GM12873 (cell line): Measurements from ENCODE around the gene NCK2.

Experiments used
- TF ChIP-seq, protein P1 (sequence below): IDR thresholded peaks from 2 replicates; pipeline ENCODE4 v1.5.1; 2012; ENCODE audit warnings: low read depth, mild to moderate bottlenecking, moderate library complexity, low read length, control low read depth; ENCODE audit not compliant: insufficient read depth; ENCODE audit errors: missing control alignments

NCK2 gene

GRCh38 chr2:105870858-105871257 is 126.1 kb downstream of the NCK2 start:
- TF ChIP-seq, protein P1, sequence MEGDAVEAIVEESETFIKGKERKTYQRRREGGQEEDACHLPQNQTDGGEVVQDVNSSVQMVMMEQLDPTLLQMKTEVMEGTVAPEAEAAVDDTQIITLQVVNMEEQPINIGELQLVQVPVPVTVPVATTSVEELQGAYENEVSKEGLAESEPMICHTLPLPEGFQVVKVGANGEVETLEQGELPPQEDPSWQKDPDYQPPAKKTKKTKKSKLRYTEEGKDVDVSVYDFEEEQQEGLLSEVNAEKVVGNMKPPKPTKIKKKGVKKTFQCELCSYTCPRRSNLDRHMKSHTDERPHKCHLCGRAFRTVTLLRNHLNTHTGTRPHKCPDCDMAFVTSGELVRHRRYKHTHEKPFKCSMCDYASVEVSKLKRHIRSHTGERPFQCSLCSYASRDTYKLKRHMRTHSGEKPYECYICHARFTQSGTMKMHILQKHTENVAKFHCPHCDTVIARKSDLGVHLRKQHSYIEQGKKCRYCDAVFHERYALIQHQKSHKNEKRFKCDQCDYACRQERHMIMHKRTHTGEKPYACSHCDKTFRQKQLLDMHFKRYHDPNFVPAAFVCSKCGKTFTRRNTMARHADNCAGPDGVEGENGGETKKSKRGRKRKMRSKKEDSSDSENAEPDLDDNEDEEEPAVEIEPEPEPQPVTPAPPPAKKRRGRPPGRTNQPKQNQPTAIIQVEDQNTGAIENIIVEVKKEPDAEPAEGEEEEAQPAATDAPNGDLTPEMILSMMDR = no peak

GRCh38 chr2:105872142-105872728 is 127.5 kb downstream of the NCK2 start:
- TF ChIP-seq, protein P1 = no peak

DNA sequence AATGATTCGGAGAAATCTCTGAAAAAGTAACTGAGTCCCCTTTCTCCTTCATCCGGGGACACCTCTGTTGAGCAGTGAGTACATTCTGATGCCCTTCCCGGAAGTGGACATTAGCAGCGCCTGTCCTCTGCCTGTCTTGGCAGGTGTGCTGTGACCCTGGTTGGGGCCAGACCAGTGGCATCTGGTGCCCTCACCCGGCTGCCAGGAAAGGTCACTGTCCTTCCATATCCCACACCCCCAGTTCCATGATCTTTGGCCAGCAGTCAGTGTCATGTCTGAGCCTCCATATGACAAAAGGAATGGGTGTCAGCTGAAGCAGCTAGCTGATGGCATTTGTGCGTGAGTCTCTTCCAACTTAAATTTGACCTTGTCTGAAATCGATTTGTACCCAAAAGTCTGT is 128.1 kb downstream of the NCK2 start:
- TF ChIP-seq, protein P1 = no peak

DNA sequence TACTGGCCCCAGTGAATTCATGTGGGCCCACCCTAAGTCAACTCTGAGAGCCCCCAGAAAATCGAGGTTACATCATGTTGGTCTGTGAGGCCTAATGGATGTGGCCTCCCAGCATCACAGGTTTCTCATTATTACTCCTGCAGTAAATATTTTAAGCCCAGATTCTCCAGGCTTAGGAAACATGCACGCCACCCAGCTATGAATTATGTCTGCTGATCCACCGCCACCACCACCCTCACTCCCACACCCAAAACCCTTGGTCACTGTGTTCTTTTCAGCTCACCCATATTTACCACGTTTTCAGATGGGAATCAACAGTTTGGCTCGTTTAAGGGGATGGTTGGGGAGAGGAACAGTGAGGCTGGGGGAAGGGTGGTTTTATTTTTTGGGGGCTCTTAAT is 128.6 kb downstream of the NCK2 start:
- TF ChIP-seq, protein P1 = no peak

DNA sequence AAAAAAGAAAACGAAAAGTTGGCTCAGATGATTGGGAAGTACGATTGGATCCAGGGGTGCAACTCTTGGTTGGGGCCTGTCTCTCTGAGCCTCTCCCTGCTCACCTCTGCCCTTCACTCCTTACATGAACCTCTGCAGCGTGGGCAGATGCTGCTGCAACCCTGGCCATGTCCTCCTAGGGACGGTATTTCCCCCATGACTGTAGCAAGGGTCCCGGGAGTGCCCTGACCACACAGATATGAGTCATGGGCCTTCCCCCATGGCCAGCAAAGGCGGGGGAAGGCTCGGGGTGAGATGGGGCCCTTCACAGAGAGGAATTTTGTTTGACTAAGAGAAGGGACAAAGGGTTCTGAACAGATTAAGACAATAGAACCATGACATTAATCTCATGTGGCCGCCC is 129.0 kb downstream of the NCK2 start:
- TF ChIP-seq, protein P1 = peak; percentile 16

DNA sequence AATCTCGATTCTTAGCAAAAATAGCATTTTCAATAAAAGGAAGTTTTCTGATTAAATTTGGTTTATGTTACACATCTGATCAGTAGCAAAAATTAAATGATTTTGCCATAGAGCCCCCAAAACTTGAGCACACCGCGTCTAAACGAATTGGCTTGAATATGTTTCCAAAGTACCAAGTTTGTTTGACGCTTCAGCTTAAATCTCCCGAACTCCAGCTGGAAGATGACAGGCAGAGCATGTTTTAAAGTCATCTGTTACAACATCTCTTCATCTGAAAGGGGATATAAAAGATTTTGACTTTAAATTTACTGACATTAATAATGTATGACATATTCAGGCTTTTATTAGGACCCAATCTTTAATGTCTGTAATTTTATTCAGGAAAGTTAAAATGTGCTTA is 129.8 kb downstream of the NCK2 start:
- TF ChIP-seq, protein P1 = no peak

DNA sequence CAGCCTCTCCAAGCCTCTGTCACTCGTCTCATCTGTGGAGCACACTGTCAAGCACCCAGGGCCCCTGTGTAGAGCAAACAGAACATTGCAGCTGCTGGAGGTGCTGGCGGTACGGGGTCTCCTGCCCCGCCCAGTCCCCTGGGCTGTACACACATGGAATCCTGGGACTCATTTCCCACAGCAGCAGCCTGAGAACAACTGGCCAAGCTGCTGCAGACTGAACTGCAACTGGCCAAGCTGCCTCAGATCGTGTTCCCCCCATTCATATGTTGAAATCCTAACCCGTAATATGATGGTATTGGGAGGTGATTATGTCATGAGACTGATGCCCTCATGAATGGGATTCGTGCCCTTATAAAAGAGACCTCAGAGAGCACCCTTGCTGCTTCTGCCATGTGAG is 130.5 kb downstream of the NCK2 start:
- TF ChIP-seq, protein P1 = no peak
